Activated naive CD8-positive, alpha-beta T cell treated with anti-CD3 and anti-CD28 coated beads, Interleukin-2, amount 10 ng/mL, durations not matched to agents 7 days and 5 days (primary cell): Measurements from ENCODE around the gene SNX18. TPM values are rescaled to one million over a fixed set of nuclear protein-coding genes. Genes with fewer than 3 reads are reported as not detected.
A peak's percentile ranks its signal among the peaks of the same experiment; 100 is the strongest.
"Not testable (repeated sequence)": the region's sequence is repeated elsewhere in the genome, so short reads cannot be mapped to it uniquely, and the experiment has no call there.

Source experiments
- ATAC-seq: fragments of 150-1000 bp; cut with Tn5 transposase; one replicate; pipeline ENCODE4 v1.10.0; 2021; ENCODE audit warnings: low read depth, moderate library complexity
- POLR2A ChIA-PET: fragments of 350-600 bp; sonication (Branson Sonifier 250); formaldehyde crosslinking; loops from one replicate; lab custom pipeline; 2021; ENCODE audit warnings: antibody characterized with exemption; lab: Charles Lee
- DNase-seq: peaks from one replicate; pipeline ENCODE4 v3.0.0; 2021
- H3K27ac Mint-ChIP-seq: one replicate; pipeline ENCODE4 v1.8.0; 2022; ENCODE audit warnings: mild to moderate bottlenecking, mixed read lengths
- H3K27me3 Mint-ChIP-seq: one replicate; pipeline ENCODE4 v1.8.0; 2022; ENCODE audit warnings: mild to moderate bottlenecking, moderate library complexity, mixed read lengths
- H3K36me3 Mint-ChIP-seq: one replicate; pipeline ENCODE4 v1.8.0; 2021; ENCODE audit warnings: mild to moderate bottlenecking, mixed read lengths
- H3K4me1 Mint-ChIP-seq: one replicate; pipeline ENCODE4 v1.8.0; 2021; ENCODE audit warnings: mixed read lengths
- H3K4me3 Mint-ChIP-seq: one replicate; pipeline ENCODE4 v1.8.0; 2022; ENCODE audit warnings: mild to moderate bottlenecking, moderate library complexity, mixed read lengths
- H3K9me3 Mint-ChIP-seq: one replicate; pipeline ENCODE4 v1.8.0; 2021; ENCODE audit warnings: mixed read lengths
- total RNA-seq, 2 experiments: library from RNA; stranded (reverse); gene quantifications; one replicate each; pipeline ENCODE4 v1.2.3, GENCODE V29; 2021

The SNX18 gene
- total RNA-seq, 2 experiments from 2014 or later = 24.6 to 26.2 TPM

DNA sequence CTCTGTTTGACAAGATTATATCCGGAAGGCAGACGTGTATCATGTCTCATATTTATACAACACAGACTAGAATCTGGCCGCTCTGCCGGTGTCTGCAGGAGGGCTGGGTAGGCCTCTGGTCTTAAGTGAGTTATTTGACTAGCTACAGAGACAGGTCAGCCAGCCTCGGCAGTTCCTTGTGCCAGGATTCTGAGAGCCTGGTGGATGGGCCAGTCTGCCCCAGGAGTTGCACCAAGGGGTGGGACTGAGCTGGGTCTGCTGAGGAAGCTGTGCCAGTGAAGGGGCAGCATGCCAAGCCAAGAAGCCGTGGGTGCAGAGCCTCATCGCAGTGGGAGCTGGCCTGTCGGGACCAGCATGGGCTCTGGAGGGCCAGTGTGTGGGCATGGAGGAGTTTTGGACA, 7.1 kb downstream of the SNX18 start:
- H3K36me3 Mint-ChIP-seq = peaks cover 14% of the 10 kb centered on the region

GRCh38 chr5:54525261-54525660, 7.7 kb downstream of the SNX18 start:
- POLR2A ChIA-PET = interaction anchor here (1.1 kb wide), 1 partner anchor 148 kb away, joined by 3 read pairs; no protein-coding TSS in a partner anchor
- peaks cover 19% of the 10 kb centered on the region for H3K4me1 Mint-ChIP-seq
- H3K4me3 Mint-ChIP-seq = no peak overlapping the region
- peaks cover 14% of the 10 kb centered on the region for H3K36me3 Mint-ChIP-seq
- no peak for DNase-seq
- H3K27me3 Mint-ChIP-seq = no peaks in the 10 kb centered on the region
- H3K27ac Mint-ChIP-seq = no peak overlapping the region
- no peaks in the 10 kb centered on the region for H3K9me3 Mint-ChIP-seq
- ATAC-seq = no peak

More for the DNA sequence above, 7.1 kb downstream of the SNX18 start:
- Mint-ChIP-seq H3K9me3 (no peaks in the 10 kb centered on the region), H3K27me3 (no peaks in the 10 kb centered on the region), H3K4me1 (peaks cover 24% of the 10 kb centered on the region), H3K4me3 (no peak overlapping the region), H3K27ac (no peak overlapping the region)
- POLR2A ChIA-PET = interaction anchor here (1.1 kb wide), 1 partner anchor 149 kb away, joined by 3 read pairs; no protein-coding TSS in a partner anchor
- ATAC-seq (no peak), DNase-seq (no peak)

- Mint-ChIP-seq H3K4me3 (no peak overlapping the region), H3K36me3 (peaks cover 12% of the 10 kb centered on the region), H3K4me1 (peaks cover 17% of the 10 kb centered on the region), H3K9me3 (no peaks in the 10 kb centered on the region), H3K27ac (no peak overlapping the region), H3K27me3 (no peaks in the 10 kb centered on the region)
- DNase-seq (no peak), ATAC-seq (no peak)
- POLR2A ChIA-PET = interaction anchor here (1.1 kb wide), 1 partner anchor 148 kb away, joined by 3 read pairs; no protein-coding TSS in a partner anchor
These were observed 8.1 kb downstream of the SNX18 start for GRCh38 chr5:54525692-54526091.

DNA sequence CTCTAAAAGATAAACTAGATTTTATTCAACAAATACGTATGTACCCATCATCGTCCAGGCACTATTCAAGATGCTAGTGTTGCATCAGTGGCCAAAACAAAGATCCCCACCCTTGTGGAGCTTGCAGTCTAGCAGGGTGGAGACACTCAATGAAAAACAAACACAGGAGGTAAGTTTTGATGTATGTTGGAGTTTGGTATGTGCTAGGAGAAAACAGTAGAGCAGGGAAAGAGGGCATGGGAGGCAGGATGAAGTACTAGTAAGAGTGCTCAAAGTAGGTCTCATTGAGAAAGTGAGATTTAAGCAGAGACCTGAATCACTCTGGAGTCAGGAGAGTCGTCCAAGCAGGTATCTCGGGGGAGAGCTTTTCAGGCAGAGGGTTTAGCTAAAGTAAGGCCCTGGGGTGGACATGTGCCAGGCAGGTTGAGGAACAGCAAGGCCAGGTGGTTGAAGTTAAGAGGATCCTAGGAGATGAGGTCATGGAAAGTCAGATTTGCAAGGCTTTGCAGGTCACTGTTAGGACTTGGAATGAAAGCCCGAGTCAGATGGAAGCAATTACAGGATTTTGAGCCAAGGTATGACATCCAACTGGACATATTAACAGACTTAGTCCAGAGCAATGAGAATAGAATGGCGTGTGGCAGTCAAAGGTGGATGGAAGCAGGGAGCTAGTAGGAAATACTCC, 9.2 kb downstream of the SNX18 start:
- POLR2A ChIA-PET = no interaction called here
- H3K27ac Mint-ChIP-seq = no peak overlapping the region
- ATAC-seq = no peak
- H3K4me1 Mint-ChIP-seq = peaks cover 10% of the 10 kb centered on the region
- H3K4me3 Mint-ChIP-seq = no peak overlapping the region
- peaks cover 14% of the 10 kb centered on the region for H3K36me3 Mint-ChIP-seq
- no peaks in the 10 kb centered on the region for H3K27me3 Mint-ChIP-seq
- no peaks in the 10 kb centered on the region for H3K9me3 Mint-ChIP-seq
- DNase-seq = no peak

DNA sequence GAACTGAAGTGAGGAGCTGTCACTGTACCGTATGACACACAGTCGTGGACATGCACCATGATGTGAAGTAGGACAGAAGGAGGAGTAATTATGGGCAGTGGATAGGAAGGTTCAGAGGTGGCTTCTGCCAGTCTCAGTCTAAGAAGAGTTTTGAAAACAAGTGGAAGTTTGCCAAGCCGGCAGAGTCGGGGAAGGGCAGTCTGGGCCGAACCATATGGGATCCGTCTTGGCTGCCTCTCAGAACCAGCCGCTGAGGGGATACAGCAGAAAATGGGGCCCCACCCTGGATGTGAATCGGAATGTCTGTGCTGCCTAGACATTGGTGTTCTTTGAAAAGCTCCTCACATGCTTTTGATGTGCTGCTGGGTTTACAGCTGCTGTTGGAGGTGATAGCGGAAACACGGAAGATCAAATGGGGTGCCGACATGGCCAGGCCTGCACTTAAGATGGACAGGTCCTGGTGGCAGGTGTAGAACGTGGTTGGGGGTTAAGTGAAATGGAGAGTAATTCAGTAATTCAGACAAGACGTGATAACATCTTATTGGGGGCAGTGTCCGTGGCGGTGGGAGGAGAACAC, 11.2 kb downstream of the SNX18 start:
- H3K9me3 Mint-ChIP-seq = no peaks in the 10 kb centered on the region
- POLR2A ChIA-PET = no interaction called here
- DNase-seq = no peak
- H3K27me3 Mint-ChIP-seq = no peaks in the 10 kb centered on the region
- peaks cover 12% of the 10 kb centered on the region for H3K36me3 Mint-ChIP-seq
- no peak for ATAC-seq
- H3K4me1 Mint-ChIP-seq = peaks cover 2% of the 10 kb centered on the region
- no peak overlapping the region for H3K27ac Mint-ChIP-seq
- H3K4me3 Mint-ChIP-seq = no peak overlapping the region

- Mint-ChIP-seq H3K36me3 (peaks cover 13% of the 10 kb centered on the region), H3K4me1 (peaks cover 4% of the 10 kb centered on the region)
- ATAC-seq = no peak
These were observed 12.0 kb downstream of the SNX18 start for GRCh38 chr5:54529565-54529964.

DNA sequence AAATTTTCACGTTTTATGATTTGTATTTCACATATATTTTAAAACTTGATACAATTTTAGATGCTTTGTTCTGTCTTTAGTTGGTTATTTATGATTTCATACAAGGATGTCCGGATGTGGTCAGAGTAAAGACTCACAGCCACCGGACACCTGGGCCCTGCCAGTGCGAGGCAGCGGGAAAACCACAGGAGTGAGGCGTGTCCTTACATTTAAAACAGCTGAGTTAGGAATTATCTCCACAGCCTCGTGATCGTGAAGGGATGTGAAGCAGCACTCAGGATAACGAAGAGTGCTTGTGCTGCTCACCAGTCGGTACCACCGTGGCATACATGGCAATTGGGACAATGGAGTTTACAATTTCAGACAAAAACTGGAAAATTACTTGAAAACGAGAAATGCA, 14.0 kb downstream of the SNX18 start:
- peaks cover 4% of the 10 kb centered on the region for H3K4me1 Mint-ChIP-seq
- no peaks in the 10 kb centered on the region for H3K27me3 Mint-ChIP-seq
- H3K27ac Mint-ChIP-seq = no peak overlapping the region
- ATAC-seq (no peak), DNase-seq (no peak)
- POLR2A ChIA-PET = no interaction called here
- H3K9me3 Mint-ChIP-seq = no peaks in the 10 kb centered on the region
- no peak overlapping the region for H3K4me3 Mint-ChIP-seq
- H3K36me3 Mint-ChIP-seq = peaks cover 15% of the 10 kb centered on the region

More at GRCh38 chr5:54529565-54529964, 12.0 kb downstream of the SNX18 start:
- Mint-ChIP-seq H3K9me3 (no peaks in the 10 kb centered on the region), H3K4me3 (no peak overlapping the region), H3K27ac (no peak overlapping the region), H3K27me3 (no peaks in the 10 kb centered on the region)
- no peak for DNase-seq
- POLR2A ChIA-PET = no interaction called here

DNA sequence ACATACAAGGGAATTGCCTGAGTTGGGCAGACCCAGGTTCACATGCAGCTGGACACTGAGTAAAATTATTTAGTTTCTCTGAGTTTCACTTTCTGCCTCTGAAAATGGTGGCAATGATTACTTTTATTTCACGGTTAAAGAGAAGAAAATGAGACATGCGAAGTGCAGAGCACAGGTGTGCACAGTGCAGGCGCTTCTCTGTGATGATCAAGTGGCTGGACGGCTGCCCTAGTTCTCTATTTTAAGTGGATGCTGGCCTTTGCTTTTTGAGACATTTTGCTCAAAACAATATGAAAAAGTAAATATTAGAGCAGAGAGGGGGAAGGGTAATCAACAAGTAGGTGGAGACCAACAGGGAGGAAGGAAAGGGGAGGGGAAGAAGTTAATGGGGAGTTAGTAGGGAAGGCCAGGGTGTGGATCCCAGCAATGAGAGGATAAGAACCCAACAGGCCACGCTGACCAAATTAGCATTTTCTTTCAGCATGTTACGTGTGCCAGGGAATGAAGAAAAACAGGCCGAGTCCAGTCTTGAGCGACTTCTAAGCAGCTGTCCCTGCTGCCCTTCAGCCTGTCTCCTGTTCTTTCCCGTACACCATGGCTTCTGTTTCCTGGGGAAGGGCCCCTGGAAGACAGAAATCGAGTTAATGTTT, 16.1 kb downstream of the SNX18 start:
- ATAC-seq (no peak), DNase-seq (no peak)
- peak overlapping the region; percentile 36 for H3K27ac Mint-ChIP-seq
- peaks cover 7% of the 10 kb centered on the region for H3K4me1 Mint-ChIP-seq
- H3K36me3 Mint-ChIP-seq = peaks cover 19% of the 10 kb centered on the region
- POLR2A ChIA-PET = no interaction called here
- H3K4me3 Mint-ChIP-seq = no peak overlapping the region
- no peaks in the 10 kb centered on the region for H3K9me3 Mint-ChIP-seq
- no peaks in the 10 kb centered on the region for H3K27me3 Mint-ChIP-seq

DNA sequence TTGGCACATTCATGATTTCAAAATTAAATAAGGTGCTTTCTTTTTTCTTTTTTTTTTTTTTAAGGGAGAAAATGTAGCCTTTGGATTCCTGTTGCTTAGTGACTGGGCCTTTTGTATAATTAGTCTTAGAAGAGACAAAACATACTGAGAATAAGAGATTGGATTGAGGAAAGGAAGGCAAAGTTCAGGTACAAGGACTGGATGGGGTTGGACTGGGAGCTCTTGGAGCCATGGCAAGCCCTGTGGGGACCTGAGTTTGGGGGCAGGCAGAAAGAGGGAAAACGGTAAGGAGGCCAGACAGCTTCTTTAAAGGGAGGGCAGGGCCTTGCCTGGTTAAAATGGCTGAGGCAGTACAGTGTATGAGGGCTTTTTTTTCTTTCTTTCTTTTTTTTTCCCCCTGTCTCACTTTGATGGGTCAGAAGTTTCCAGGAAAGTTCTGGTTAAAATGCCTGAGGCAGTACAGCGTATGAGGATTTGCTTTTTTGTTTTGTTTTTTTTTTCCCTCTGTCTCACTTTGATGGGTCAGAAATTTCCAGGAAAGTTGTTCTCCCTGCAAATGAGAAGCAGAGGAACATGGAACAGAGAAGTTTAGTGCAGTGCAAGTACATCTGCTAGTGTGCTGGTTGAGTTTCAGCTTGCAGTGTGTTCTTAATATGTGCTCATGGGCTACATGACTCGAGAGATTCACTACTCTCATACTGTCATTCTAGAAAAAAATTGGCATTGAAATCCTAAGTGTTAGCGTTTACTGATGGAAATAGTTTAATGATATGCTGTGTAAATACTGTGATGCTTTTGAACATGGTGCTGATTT, 16.8 kb downstream of the SNX18 start:
- DNase-seq (no peak), ATAC-seq (no peak)
- Mint-ChIP-seq H3K27me3 (no peaks in the 10 kb centered on the region), H3K4me3 (no peak overlapping the region), H3K27ac (no peak overlapping the region), H3K4me1 (peaks cover 7% of the 10 kb centered on the region), H3K36me3 (peaks cover 19% of the 10 kb centered on the region), H3K9me3 (no peaks in the 10 kb centered on the region)
- POLR2A ChIA-PET = no interaction called here

DNA sequence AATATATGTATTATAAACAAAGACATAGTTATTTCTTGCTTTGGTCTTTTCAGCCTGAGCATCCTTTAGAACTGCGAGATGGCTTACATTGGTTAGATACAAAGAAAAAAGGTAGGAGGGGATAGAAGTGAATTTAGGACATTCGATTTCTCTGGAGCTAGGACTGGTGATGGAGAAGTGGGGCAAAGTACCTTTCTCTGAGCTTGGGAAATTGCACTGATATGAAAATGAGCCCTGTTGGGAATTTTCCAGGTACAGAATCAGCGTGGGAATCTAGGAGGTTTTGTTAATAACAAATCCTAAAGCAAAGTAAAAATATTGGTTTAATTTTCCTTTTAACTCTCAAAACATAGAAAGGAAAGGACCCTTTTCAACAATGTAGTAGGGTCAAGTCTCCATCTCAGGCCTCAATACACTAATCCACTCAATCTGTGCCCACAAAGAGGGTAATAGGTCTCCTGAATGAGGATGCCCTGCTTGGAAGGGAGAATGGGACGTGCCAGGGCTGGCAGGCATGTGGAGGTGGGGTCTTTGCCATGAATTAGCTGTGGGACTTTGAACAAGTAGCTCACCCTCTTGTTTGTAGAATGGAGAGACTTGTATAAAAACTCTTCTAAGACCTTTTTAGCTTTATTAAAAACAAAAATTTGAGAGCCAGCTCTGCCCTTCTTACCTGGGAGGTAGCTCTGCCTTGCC, 17.7 kb downstream of the SNX18 start:
- DNase-seq (no peak), ATAC-seq (no peak)
- POLR2A ChIA-PET = no interaction called here
- H3K4me3 Mint-ChIP-seq = no peak overlapping the region
- no peaks in the 10 kb centered on the region for H3K9me3 Mint-ChIP-seq
- H3K4me1 Mint-ChIP-seq = peaks cover 7% of the 10 kb centered on the region
- peaks cover 19% of the 10 kb centered on the region for H3K36me3 Mint-ChIP-seq
- no peak overlapping the region for H3K27ac Mint-ChIP-seq
- no peaks in the 10 kb centered on the region for H3K27me3 Mint-ChIP-seq

GRCh38 chr5:54536375-54536774, 18.8 kb downstream of the SNX18 start:
- H3K36me3 Mint-ChIP-seq = peaks cover 15% of the 10 kb centered on the region
- H3K27me3 Mint-ChIP-seq, H3K4me3 Mint-ChIP-seq, DNase-seq, H3K9me3 Mint-ChIP-seq, POLR2A ChIA-PET, ATAC-seq, H3K4me1 Mint-ChIP-seq, H3K27ac Mint-ChIP-seq: not testable (repeated sequence)

- H3K9me3 Mint-ChIP-seq, H3K4me3 Mint-ChIP-seq, H3K27me3 Mint-ChIP-seq, H3K4me1 Mint-ChIP-seq, DNase-seq, H3K27ac Mint-ChIP-seq, ATAC-seq, POLR2A ChIA-PET: not testable (repeated sequence)
- H3K36me3 Mint-ChIP-seq = peaks cover 13% of the 10 kb centered on the region
These were observed 19.3 kb downstream of the SNX18 start for GRCh38 chr5:54536861-54537260.

DNA sequence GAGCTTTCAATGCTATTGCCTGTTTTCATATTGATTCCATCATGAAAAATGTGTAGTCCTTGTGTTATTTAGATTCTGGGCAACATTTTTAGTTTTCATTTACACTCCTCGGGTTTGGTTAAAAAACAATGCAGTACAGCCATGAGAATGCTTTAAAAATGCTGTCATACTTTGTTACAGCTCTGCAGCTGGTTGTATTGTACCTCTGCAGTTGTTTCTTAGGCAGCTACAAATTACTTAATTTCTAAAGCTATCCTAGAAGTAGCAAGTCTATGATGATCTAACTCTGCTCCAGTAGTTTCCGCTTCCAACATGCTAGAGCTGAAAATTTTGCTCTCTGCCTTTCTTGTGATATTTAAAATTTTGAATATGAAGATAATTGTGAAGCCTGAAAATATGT, 20.2 kb downstream of the SNX18 start:
- Mint-ChIP-seq H3K4me3 (no peak overlapping the region), H3K27me3 (no peaks in the 10 kb centered on the region), H3K27ac (no peak overlapping the region), H3K4me1 (peaks cover 8% of the 10 kb centered on the region), H3K9me3 (no peaks in the 10 kb centered on the region), H3K36me3 (peaks cover 13% of the 10 kb centered on the region)
- POLR2A ChIA-PET = no interaction called here
- ATAC-seq = no peak
- no peak for DNase-seq
